Central memory CD4-positive, alpha-beta T cell (primary cell): ENCODE measurements around the gene ERFL.
"Not testable (repeated sequence)": the region's sequence is repeated elsewhere in the genome, so short reads cannot be mapped to it uniquely, and the experiment has no call there.

Experiments used
- DNase-seq: peaks from one replicate; pipeline ENCODE4 v3.0.0; 2022

ERFL gene

GRCh38 chr19:41941410-41942202 is 13.4 kb upstream of the ERFL start:
- DNase-seq: no peak

- DNase-seq: no peak
Observed at GRCh38 chr19:41940731-41941409, 12.6 kb upstream of the ERFL start.

GRCh38 chr19:41939861-41940730 is 11.8 kb upstream of the ERFL start:
- no peak for DNase-seq

DNA sequence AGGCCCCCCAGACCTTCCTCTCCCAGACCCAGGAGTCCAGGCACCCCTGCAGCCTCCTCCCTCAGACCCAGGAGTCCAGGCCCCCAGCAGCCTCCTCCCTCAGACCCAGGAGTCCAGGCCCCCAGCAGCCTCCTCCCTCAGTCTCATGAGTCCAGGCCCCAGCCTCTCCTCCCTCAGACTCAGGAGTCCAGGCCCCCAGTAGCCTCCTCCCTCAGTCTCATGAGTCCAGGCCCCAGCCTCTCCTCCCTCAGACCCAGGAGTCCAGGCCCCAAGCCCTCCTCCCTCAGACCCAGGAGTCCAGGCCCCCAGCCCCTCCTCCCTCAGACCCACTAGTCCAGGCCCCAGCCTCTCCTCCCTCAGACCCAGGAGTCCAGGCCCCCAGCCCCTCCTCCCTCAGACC is 11.0 kb upstream of the ERFL start:
- DNase-seq: not testable (repeated sequence)

DNA sequence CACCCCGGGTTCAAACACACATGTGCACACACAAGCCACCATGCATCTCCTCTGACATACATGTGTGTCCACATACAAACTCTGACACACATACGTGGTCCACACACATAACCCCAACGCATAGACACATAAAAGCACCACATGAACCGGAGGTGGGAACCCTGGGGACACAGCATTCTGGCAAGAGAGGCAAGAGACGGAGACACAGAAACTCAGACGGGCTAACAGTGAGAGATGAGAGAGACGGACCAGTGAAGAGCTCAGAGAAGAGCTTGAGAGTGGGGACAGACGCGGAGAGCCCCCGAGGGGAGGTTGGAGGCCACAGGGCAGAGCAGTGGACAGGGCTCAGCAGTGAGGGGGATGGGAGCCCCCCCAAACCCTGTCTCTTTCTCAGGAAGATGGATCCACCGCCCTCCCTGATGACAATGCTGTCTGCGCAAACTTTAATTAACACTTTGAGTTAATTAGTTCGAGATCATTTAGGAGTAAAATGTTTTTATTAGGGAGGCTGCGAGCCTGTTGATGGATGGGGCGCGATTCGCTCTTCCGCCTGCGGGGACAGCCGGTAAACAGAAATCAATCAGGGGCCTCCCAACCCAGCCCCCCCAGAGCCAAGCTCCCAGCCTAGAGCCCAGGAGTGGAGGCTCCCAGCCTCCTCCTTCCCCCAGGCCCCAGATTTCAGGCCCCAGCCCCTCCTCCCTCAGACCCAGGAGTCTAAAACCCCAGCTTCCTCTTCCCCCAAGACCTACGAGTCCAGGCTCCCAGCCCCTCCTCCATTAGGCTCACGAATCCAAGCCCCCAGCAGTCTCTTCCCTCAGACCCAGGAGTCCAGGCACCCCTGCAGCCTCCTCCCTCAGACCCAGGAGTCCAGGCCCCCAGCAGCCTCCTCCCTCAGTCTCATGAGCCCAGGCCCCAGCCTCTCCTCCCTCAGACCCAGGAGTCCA is 9.5 kb upstream of the ERFL start:
- DNase-seq: no peak

- DNase-seq: no peak
Observed at GRCh38 chr19:41936961-41937360, 8.7 kb upstream of the ERFL start.

DNA sequence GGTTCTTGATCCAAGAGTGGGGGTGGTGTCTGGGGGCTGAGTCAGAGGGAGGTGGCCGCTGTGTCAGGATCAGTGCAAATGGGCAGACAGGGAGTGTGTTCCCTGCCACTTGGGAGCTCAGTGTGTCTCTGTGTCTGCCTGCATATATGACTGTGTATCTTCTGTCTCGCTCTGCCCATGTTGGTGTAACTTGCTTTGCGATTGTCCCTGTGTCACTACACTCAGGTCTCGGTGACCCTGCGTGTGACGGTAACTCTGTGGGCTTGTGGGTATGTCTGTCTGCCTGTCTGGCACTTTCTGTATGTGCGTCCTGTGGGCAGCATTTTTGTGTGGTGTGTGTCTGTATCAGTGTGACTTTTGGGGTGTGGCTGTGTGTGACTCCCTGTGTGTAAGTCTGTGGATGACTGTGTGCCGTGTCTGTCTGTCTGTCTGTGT is 8.2 kb upstream of the ERFL start:
- DNase-seq: no peak

- DNase-seq: no peak
Observed at GRCh38 chr19:41935760-41936415, 7.6 kb upstream of the ERFL start.

GRCh38 chr19:41934849-41935374 is 6.7 kb upstream of the ERFL start:
- peak; percentile 68 for DNase-seq

GRCh38 chr19:41933693-41934426 is 5.6 kb upstream of the ERFL start:
- DNase-seq: no peak

DNA sequence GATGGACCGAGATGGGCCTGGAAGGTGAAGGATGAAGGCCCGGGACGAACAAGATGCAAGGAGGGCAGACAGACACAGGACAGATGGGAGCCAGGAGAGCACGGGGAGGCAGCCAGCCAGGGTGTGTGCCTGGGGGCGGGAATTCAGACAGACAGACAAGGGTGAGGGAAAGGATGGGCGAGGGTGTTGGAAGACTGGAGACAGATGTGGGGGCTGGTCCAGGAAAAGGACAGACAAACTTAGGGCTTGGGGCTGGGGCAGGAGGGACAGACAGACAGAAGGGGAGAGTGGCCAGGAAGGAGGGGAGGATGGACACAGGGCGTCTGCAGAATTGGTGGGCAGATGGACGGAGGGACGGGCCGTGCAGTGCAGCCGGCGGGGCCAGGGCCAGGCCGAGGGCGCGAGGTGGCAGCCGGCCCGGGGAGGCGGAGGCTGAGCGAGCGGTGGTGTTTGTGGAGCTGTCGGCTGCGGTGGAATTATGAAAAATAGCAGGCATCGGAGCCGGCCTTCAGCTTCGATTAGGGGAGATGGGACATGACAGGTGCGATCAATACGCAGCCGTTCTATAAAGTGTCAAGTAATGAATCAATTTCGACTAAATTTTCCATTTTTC is 4.6 kb upstream of the ERFL start:
- no peak for DNase-seq

DNA sequence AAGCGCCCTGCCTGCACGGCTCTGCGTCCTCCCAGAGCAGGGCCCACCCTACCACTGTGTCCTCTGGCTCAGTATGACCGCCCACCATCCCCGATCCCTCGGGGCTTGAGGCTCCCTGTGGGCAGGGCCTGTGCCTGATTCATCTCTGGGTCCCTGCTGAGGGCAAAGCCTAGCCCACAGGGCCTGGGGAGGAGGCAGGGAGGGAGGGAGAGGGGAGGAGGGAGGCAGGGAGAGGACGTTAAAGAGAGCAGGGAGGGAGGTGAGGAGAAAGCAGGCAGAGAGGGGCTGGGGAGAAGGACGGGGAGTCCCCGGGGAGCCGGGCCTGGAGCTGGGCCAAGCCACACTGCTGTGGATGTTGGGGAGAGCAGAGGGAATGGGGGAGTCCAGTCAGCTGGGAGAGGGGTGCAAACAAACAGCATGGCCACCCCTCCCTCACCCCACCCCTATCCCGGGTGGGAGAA is 4.0 kb upstream of the ERFL start:
- no peak for DNase-seq

- no peak for DNase-seq
Observed at GRCh38 chr19:41930926-41931592, 2.8 kb upstream of the ERFL start.

DNA sequence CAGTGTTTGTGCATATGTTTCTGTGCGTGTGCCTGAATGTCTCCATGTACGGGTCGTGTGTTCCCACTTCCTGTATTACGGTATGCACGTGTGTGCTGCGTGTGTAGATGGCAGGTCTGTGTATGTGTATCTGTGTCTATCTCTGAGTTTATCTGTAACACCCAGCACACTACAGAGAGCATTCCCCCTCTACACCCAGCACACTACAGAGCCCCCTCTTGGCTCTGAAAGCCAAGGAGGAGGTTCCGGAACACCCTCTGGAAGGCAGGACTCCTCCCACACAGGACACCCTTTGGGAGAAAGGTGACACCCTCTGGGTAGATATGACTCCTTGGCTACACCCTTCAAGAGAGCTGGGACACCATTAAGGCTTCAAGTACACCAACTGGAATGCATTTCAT is 2.1 kb upstream of the ERFL start:
- no peak for DNase-seq

DNA sequence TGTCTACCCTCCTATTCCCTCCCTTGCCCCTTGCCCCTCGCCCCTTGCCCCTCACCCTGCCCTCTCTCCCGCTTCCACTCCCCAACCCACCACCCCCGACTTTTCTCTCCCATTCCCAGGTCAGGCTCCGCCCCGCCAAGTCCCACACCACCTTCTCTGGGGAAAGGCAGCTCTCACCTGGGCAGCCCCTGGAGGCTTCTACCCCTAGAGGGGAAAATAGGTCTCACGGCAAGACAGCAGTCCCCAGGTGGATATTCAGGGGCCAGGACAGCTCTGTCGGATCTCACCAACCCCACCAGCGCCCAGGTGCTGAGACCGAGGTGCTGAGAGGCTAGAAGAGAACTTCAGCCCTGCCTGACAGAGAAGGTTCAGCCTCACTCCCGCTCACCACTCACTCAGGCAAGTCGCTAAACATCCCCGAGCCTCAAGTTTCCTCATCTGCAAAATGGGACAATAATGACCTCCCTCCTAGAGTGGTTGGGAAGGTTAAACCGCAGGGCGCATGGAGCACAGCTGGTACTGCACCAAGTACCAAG is 1.4 kb upstream of the ERFL start:
- DNase-seq: no peak

GRCh38 chr19:41928754-41929535 is 696 bp upstream of the ERFL start:
- DNase-seq: peak; percentile 44

GRCh38 chr19:41927497-41928192 is 604 bp downstream of the ERFL start:
- no peak for DNase-seq
